SU-DHL-6 (cell line): ENCODE results near the gene MXD1.

Experiments
- EZH2phosphoT487 ChIP-seq: fragments of 200-600 bp; sonication (generic), shearing (Covaris generic); conservative IDR thresholded peaks from 2 replicates; pipeline ENCODE4 v1.6.1; 2018; ENCODE audit warnings: mild to moderate bottlenecking, antibody characterized with exemption, low read length, moderate library complexity, mixed read lengths
- TF ChIP-seq, protein P1 (sequence below): fragments of 200-600 bp; sonication (generic); IDR thresholded peaks from one replicate; pipeline ENCODE4 v1.5.1; 2017; ENCODE audit warnings: antibody characterized with exemption, mild to moderate bottlenecking, low read length, moderate library complexity; ENCODE audit not compliant: insufficient read depth, poor library complexity, severe bottlenecking

DNA sequence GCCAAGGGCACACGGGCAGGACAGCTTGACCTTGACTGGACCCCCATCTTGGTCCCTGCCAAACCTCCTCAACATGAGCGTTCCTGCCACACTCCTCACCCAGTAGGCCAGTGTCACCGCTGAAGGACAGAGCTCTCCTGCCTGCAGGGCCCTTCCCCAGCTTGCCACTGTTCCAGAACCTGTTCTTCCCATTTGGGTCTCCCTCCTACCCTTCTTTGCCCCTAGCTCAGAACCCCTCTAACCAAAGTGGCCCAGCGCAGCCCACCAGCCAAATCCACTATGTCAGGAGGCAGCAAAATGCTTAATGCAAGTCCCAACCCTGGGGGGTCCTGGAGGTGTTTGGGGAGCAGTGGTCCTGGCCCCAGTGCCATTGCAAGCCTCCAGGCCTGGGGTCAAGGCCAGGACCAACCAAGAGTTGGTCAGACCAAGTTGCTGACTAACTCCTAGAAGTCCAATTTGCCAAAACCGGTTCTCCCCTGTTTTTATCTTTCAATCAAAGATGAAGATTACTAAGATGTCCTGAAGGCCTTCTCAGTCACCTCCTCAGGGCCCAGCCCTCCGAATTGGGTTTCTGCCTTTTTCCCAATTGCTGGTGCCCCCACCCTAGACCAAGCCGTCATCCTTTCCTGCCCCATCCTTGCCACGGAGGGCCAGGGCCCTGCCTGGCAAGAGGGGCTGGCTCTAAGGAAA is 51.0 kb downstream of the MXD1 start:
- TF ChIP-seq, protein P1, sequence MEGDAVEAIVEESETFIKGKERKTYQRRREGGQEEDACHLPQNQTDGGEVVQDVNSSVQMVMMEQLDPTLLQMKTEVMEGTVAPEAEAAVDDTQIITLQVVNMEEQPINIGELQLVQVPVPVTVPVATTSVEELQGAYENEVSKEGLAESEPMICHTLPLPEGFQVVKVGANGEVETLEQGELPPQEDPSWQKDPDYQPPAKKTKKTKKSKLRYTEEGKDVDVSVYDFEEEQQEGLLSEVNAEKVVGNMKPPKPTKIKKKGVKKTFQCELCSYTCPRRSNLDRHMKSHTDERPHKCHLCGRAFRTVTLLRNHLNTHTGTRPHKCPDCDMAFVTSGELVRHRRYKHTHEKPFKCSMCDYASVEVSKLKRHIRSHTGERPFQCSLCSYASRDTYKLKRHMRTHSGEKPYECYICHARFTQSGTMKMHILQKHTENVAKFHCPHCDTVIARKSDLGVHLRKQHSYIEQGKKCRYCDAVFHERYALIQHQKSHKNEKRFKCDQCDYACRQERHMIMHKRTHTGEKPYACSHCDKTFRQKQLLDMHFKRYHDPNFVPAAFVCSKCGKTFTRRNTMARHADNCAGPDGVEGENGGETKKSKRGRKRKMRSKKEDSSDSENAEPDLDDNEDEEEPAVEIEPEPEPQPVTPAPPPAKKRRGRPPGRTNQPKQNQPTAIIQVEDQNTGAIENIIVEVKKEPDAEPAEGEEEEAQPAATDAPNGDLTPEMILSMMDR: no peak
- TF ChIP-seq EZH2phosphoT487: no peak
